Fibroblast of lung (primary cell): ENCODE results near the gene ZNF514.

Source experiments
- EZH2 ChIP-seq: IDR thresholded peaks from 2 replicates; pipeline ENCODE4 v1.5.1; 2012; ENCODE audit warnings: low read length, control low read depth, mild to moderate bottlenecking; ENCODE audit errors: missing control alignments
- TF ChIP-seq, protein P1 (sequence below), 2 donors: IDR thresholded peaks in 1 of 2; conservative IDR thresholded peaks in 1 of 2; 1 replicate in 1 of 2; 2 replicates in 1 of 2; pipeline ENCODE4 v1.5.1; 2011 to 2012; ENCODE audit warnings: low read length in 2 of 2, control low read depth in 1 of 2, inconsistent platforms in 1 of 2, low read depth in 1 of 2, mild to moderate bottlenecking in 1 of 2

DNA sequence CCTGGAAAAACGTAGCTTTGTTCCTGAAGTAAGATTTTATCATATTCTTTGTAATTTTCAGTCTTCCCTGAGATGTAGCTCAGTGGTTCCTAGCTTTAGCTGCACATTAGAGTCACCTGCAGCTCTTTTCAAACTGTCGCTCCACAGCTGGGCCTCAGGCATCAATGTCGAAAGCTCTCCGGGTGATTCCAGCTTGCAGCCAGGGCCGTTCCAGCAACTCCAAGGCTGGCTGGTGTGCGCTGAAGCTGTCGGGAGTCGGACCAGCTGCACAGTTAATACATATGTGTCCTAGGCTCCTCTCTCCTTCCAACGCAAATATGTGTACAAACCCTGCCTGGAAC, 5.4 kb upstream of the ZNF514 start:
- TF ChIP-seq, protein P1, sequence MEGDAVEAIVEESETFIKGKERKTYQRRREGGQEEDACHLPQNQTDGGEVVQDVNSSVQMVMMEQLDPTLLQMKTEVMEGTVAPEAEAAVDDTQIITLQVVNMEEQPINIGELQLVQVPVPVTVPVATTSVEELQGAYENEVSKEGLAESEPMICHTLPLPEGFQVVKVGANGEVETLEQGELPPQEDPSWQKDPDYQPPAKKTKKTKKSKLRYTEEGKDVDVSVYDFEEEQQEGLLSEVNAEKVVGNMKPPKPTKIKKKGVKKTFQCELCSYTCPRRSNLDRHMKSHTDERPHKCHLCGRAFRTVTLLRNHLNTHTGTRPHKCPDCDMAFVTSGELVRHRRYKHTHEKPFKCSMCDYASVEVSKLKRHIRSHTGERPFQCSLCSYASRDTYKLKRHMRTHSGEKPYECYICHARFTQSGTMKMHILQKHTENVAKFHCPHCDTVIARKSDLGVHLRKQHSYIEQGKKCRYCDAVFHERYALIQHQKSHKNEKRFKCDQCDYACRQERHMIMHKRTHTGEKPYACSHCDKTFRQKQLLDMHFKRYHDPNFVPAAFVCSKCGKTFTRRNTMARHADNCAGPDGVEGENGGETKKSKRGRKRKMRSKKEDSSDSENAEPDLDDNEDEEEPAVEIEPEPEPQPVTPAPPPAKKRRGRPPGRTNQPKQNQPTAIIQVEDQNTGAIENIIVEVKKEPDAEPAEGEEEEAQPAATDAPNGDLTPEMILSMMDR (conservative IDR thresholded peaks at IDR 0.05 in 1 of 2, IDR thresholded peaks at IDR 0.05 in 1 of 2; ENCODE audit: low read depth in 1 of 2, low read length in 2 of 2) = no peak
- TF ChIP-seq EZH2 = no peak
